HEK293 (cell line): Measurements from ENCODE around the gene SLC4A8.

Experiments used
- CTCF ChIP-seq: fragments of 450-650 bp; formaldehyde crosslinking; IDR thresholded peaks from 2 replicates; pipeline ENCODE4 v1.5.1; 2016; ENCODE audit warnings: missing biosample characterization, missing genetic modification characterization
- YY2 ChIP-seq: fragments of 450-650 bp; formaldehyde crosslinking; IDR thresholded peaks from 2 replicates; pipeline ENCODE4 v1.5.1; 2016; ENCODE audit warnings: missing biosample characterization, missing genetic modification characterization
- ZNF114 ChIP-seq: fragments of 450-650 bp; formaldehyde crosslinking; IDR thresholded peaks from 2 replicates; pipeline ENCODE4 v1.5.0; 2017; ENCODE audit warnings: missing biosample characterization, missing genetic modification characterization
- ZNF121 ChIP-seq: fragments of 450-650 bp; formaldehyde crosslinking; IDR thresholded peaks from 2 replicates; pipeline ENCODE4 v1.5.1; 2016; ENCODE audit warnings: missing biosample characterization, missing genetic modification characterization
- ZNF311 ChIP-seq: fragments of 450-650 bp; formaldehyde crosslinking; IDR thresholded peaks from 2 replicates; pipeline ENCODE4 v1.5.1; 2017; ENCODE audit warnings: missing biosample characterization, missing genetic modification characterization, borderline replicate concordance
- ZNF335 ChIP-seq: fragments of 450-650 bp; formaldehyde crosslinking; conservative IDR thresholded peaks from 2 replicates; pipeline ENCODE4 v1.5.1; 2016; ENCODE audit warnings: missing biosample characterization, missing genetic modification characterization
- ZNF391 ChIP-seq: fragments of 450-650 bp; formaldehyde crosslinking; IDR thresholded peaks from 2 replicates; pipeline ENCODE4 v1.5.1; 2016; ENCODE audit warnings: low read depth, missing biosample characterization, missing genetic modification characterization, borderline replicate concordance
- ZNF768 ChIP-seq: fragments of 450-650 bp; formaldehyde crosslinking; IDR thresholded peaks from 2 replicates; pipeline ENCODE4 v1.5.1; 2018; ENCODE audit warnings: missing biosample characterization, mild to moderate bottlenecking, missing genetic modification characterization
- ZSCAN30 ChIP-seq: fragments of 450-650 bp; IDR thresholded peaks from 2 replicates; pipeline ENCODE4 v1.5.1; 2018; ENCODE audit warnings: missing biosample characterization, mild to moderate bottlenecking, missing genetic modification characterization, moderate library complexity
- ZSCAN5A ChIP-seq: fragments of 450-650 bp; formaldehyde crosslinking; IDR thresholded peaks from 2 replicates; pipeline ENCODE4 v1.5.1; 2016; ENCODE audit warnings: missing biosample characterization, missing genetic modification characterization
- TF ChIP-seq, protein P1 (sequence below): fragments of 450-650 bp; formaldehyde crosslinking; IDR thresholded peaks from 2 replicates; pipeline ENCODE4 v1.5.1; 2016; ENCODE audit warnings: missing biosample characterization, missing genetic modification characterization
- TF ChIP-seq, protein P2 (sequence below): fragments of 450-650 bp; formaldehyde crosslinking; IDR thresholded peaks from 2 replicates; pipeline ENCODE4 v1.5.1; 2016; ENCODE audit warnings: missing biosample characterization, missing genetic modification characterization
- TF ChIP-seq, protein P3 (sequence below): fragments of 450-650 bp; formaldehyde crosslinking; IDR thresholded peaks from 2 replicates; pipeline ENCODE4 v1.5.1; 2016; ENCODE audit warnings: missing biosample characterization, missing genetic modification characterization

DNA sequence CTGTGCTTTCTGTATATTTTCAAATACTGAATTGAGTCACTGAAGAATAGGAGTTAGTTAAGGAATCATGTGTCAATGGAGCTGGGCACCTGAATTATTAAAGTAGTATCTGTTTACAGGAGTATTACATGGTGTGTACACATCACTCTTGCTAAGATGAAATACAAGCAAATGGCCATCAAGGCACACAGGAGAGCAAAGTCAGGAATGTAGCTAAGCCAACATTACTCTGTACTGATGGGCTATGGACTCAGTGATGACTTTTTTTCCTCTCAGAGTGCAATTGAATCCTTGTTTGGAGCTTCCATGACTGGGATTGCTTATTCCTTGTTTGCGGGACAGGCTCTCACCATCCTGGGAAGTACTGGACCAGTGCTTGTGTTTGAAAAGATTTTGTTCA lies 45.5 kb downstream of the SLC4A8 start:
- TF ChIP-seq, protein P1, sequence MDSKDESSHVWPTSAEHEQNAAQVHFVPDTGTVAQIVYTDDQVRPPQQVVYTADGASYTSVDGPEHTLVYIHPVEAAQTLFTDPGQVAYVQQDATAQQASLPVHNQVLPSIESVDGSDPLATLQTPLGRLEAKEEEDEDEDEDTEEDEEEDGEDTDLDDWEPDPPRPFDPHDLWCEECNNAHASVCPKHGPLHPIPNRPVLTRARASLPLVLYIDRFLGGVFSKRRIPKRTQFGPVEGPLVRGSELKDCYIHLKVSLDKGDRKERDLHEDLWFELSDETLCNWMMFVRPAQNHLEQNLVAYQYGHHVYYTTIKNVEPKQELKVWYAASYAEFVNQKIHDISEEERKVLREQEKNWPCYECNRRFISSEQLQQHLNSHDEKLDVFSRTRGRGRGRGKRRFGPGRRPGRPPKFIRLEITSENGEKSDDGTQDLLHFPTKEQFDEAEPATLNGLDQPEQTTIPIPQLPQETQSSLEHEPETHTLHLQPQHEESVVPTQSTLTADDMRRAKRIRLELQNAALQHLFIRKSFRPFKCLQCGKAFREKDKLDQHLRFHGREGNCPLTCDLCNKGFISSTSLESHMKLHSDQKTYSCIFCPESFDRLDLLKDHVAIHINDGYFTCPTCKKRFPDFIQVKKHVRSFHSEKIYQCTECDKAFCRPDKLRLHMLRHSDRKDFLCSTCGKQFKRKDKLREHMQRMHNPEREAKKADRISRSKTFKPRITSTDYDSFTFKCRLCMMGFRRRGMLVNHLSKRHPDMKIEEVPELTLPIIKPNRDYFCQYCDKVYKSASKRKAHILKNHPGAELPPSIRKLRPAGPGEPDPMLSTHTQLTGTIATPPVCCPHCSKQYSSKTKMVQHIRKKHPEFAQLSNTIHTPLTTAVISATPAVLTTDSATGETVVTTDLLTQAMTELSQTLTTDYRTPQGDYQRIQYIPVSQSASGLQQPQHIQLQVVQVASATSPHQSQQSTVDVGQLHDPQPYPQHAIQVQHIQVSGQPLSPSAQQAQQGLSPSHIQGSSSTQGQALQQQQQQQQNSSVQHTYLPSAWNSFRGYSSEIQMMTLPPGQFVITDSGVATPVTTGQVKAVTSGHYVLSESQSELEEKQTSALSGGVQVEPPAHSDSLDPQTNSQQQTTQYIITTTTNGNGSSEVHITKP, result no peak
- TF ChIP-seq CTCF (tag by site-specific recombination) (no peak), ZNF311 (tag by site-specific recombination) (no peak), YY2 (tag by site-specific recombination) (no peak), ZNF391 (no peak), ZNF335 (tag by site-specific recombination) (no peak), ZNF121 (tag by site-specific recombination) (no peak), ZNF768 (no peak), ZSCAN5A (tag by site-specific recombination) (no peak), ZSCAN30 (tag by site-specific recombination) (no peak), ZNF114 (tag by site-specific recombination) (no peak)
- TF ChIP-seq, protein P2, sequence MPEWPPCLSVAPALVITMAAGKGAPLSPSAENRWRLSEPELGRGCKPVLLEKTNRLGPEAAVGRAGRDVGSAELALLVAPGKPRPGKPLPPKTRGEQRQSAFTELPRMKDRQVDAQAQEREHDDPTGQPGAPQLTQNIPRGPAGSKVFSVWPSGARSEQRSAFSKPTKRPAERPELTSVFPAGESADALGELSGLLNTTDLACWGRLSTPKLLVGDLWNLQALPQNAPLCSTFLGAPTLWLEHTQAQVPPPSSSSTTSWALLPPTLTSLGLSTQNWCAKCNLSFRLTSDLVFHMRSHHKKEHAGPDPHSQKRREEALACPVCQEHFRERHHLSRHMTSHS (tag by site-specific recombination), result no peak
- TF ChIP-seq, protein P3, sequence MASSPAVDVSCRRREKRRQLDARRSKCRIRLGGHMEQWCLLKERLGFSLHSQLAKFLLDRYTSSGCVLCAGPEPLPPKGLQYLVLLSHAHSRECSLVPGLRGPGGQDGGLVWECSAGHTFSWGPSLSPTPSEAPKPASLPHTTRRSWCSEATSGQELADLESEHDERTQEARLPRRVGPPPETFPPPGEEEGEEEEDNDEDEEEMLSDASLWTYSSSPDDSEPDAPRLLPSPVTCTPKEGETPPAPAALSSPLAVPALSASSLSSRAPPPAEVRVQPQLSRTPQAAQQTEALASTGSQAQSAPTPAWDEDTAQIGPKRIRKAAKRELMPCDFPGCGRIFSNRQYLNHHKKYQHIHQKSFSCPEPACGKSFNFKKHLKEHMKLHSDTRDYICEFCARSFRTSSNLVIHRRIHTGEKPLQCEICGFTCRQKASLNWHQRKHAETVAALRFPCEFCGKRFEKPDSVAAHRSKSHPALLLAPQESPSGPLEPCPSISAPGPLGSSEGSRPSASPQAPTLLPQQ (tag by site-specific recombination), result no peak
